K562 treated with DMSO at 1 percent for 24 hours (cell line): ENCODE measurements around the gene PTCSC3. TPM values are rescaled to one million over a fixed set of nuclear protein-coding genes. Genes with fewer than 3 reads are reported as not detected.

Experiments
- total RNA-seq: library from RNA; unstranded; fragments of 300-600 nt; gene quantifications from 2 replicates; pipeline ENCODE4 v1.2.3, GENCODE V29; 2022; ENCODE audit warnings: low read depth; ENCODE audit not compliant: insufficient read depth

PTCSC3 gene
- not detected in 2 replicates for total RNA-seq

GRCh38 chr14:36176524-36176923 lies at the start of gene PTCSC3:
Gene PTCSC3, minus strand, starts transcription at chr14:36176722.

Other genes with a start within 250 kb of the PTCSC3 start
- gene MBIP, start 143.9 kb upstream of the PTCSC3 start, total RNA-seq = 7.2 and 9.7 TPM in 2 replicates